HCT116 (cell line): ENCODE data around the gene CADPS2. TPM values are rescaled to one million over a fixed set of nuclear protein-coding genes. Genes with fewer than 3 reads are reported as not detected.

Experiments
- ATAC-seq: fragments of 200-7000 bp; cut with Tn5 transposase; 2 replicates; pipeline ENCODE4 v1.9.1; 2020; ENCODE audit warnings: mild to moderate bottlenecking, moderate library complexity
- BruUV-seq: library from RNA; stranded (reverse); fragments of 400-500 nt; replicated peaks from 2 replicates; lab custom pipeline; 2021; lab: Mats Ljungman, UMichigan
- CTCF ChIA-PET: fragments of 300-600 bp; sonication (Branson Sonifier 250); formaldehyde crosslinking; loops from one replicate; lab custom pipeline; 2021; ENCODE audit warnings: antibody characterized with exemption; lab: Charles Lee
- POLR2A ChIA-PET: fragments of 300-600, 350-600 bp; sonication (Branson Sonifier 250); formaldehyde crosslinking; loops from one replicate; lab custom pipeline; 2021; ENCODE audit warnings: antibody characterized with exemption; lab: Charles Lee
- RAD21 ChIA-PET, 2 experiments: fragments of 300-600 bp; sonication (Branson Sonifier 250); formaldehyde crosslinking; loops; one replicate each; lab custom pipeline; 2023; ENCODE audit warnings: low total read pairs in 2 of 2; ENCODE audit not compliant: uncharacterized antibody in 2 of 2, unreplicated experiment in 2 of 2, low non-redundant PET in 1 of 2; lab: Charles Lee
- DNase-seq: peaks from one replicate; pipeline ENCODE4 v3.0.0-alpha.2; 2010; ENCODE audit warnings: low read depth, low spot score
- H2AFZ ChIP-seq: fragments of 200-600 bp; shearing (Covaris generic), sonication (generic); 2 replicates; pipeline ENCODE4 v1.6.1; 2017; ENCODE audit warnings: low read depth, mixed run types, mixed read lengths, antibody characterized with exemption, low read length; ENCODE audit not compliant: poor library complexity, severe bottlenecking
- H3K27ac ChIP-seq: 2 replicates; pipeline ENCODE4 v1.5.1; 2012; ENCODE audit warnings: low read depth, low read length
- H3K27me3 ChIP-seq: fragments of 200-600 bp; sonication (generic); 2 replicates; pipeline ENCODE4 v1.6.1; 2016; ENCODE audit warnings: mixed run types, low read length, mixed read lengths; ENCODE audit not compliant: insufficient read depth
- H3K36me3 ChIP-seq, 2 experiments: fragments of 200-500 bp in 1 of 2; fragments of 200-600 bp in 1 of 2; sonication (Bioruptor generic) in 1 of 2; sonication (generic) in 1 of 2; 2 replicates each; pipeline versions ENCODE4 v1.5.1 to v1.6.1; 2014 to 2016; ENCODE audit warnings: low read length in 2 of 2, inconsistent platforms in 1 of 2, mixed read lengths in 1 of 2, mixed run types in 1 of 2; ENCODE audit not compliant: insufficient read depth in 2 of 2, control insufficient read depth in 1 of 2
- H3K4me1 ChIP-seq, 2 experiments: fragments of 200-600 bp in 1 of 2; sonication (generic) in 1 of 2; 2 replicates each; pipeline versions ENCODE4 v1.5.1 to v1.6.1; 2012 to 2017; ENCODE audit warnings: low read length in 2 of 2, inconsistent platforms in 1 of 2, mild to moderate bottlenecking in 1 of 2, mixed read lengths in 1 of 2, mixed run types in 1 of 2, moderate library complexity in 1 of 2; ENCODE audit not compliant: insufficient read depth in 2 of 2, control insufficient read depth in 1 of 2
- H3K4me2 ChIP-seq: fragments of 200-600 bp; sonication (generic); 2 replicates; pipeline ENCODE4 v1.6.1; 2017; ENCODE audit warnings: mixed run types, low read length, mixed read lengths
- H3K4me3 ChIP-seq, 2 experiments: fragments of 200-600 bp in 1 of 2; sonication (generic) in 1 of 2; replicated peaks in 1 of 2; 2 replicates each; pipeline ENCODE4 v1.5.1; 2011 to 2016; ENCODE audit warnings: low read length in 2 of 2, control low read depth in 1 of 2, low read depth in 1 of 2, mild to moderate bottlenecking in 1 of 2, mixed read lengths in 1 of 2, mixed run types in 1 of 2
- H3K79me2 ChIP-seq: fragments of 200-600 bp; sonication (generic); 2 replicates; pipeline ENCODE4 v1.6.1; 2017; ENCODE audit warnings: mild to moderate bottlenecking, mixed run types, low read length, moderate library complexity, mixed read lengths; ENCODE audit not compliant: insufficient read depth
- H3K9ac ChIP-seq: fragments of 200-600 bp; sonication (generic); 2 replicates; pipeline ENCODE4 v1.6.1; 2016; ENCODE audit warnings: low read length, mixed read lengths
- H3K9me2 ChIP-seq: fragments of 200-600 bp; sonication (generic), shearing (Covaris generic); 2 replicates; pipeline ENCODE4 v1.6.1; 2017; ENCODE audit warnings: mixed run types, mild to moderate bottlenecking, moderate library complexity; ENCODE audit not compliant: insufficient read depth
- H3K9me3 ChIP-seq, 2 experiments: fragments of 200-500 bp in 1 of 2; fragments of 200-600 bp in 1 of 2; sonication (Bioruptor generic) in 1 of 2; sonication (generic) in 1 of 2; 2 replicates each; pipeline ENCODE4 v1.6.1; 2014 to 2017; ENCODE audit warnings: low read length in 2 of 2, mixed read lengths in 2 of 2, inconsistent platforms in 1 of 2, low read depth in 1 of 2, mild to moderate bottlenecking in 1 of 2, mixed run types in 1 of 2, moderate library complexity in 1 of 2; ENCODE audit not compliant: control insufficient read depth in 1 of 2, insufficient read depth in 1 of 2
- H4K20me1 ChIP-seq: fragments of 200-600 bp; sonication (generic), shearing (Covaris generic); 2 replicates; pipeline ENCODE4 v1.6.1; 2017; ENCODE audit warnings: mixed run types, mild to moderate bottlenecking, moderate library complexity; ENCODE audit not compliant: insufficient read depth
- CBX3 ChIP-seq: IDR thresholded peaks from 2 replicates; pipeline ENCODE4 v1.6.1; 2012; ENCODE audit warnings: low read depth
- CEBPB ChIP-seq: IDR thresholded peaks from 2 replicates; pipeline ENCODE4 v1.6.1; 2012; ENCODE audit warnings: low read depth
- EZH2phosphoT487 ChIP-seq: fragments of 200-600 bp; IDR thresholded peaks from 2 replicates; pipeline ENCODE4 v1.6.1; 2018; ENCODE audit warnings: antibody characterized with exemption, borderline replicate concordance
- FOSL1 ChIP-seq: IDR thresholded peaks from 2 replicates; pipeline ENCODE4 v1.6.1; 2012; ENCODE audit warnings: low read depth
- POLR2A ChIP-seq: IDR thresholded peaks from 2 replicates; pipeline ENCODE4 v1.7.0; 2011; ENCODE audit warnings: borderline replicate concordance; ENCODE audit not compliant: insufficient read depth, insufficient read length; ENCODE audit errors: extremely low read depth
- RAD21 ChIP-seq: IDR thresholded peaks from 2 replicates; pipeline ENCODE4 v1.6.1; 2012; ENCODE audit warnings: low read depth, mild to moderate bottlenecking
- SP1 ChIP-seq: IDR thresholded peaks from 2 replicates; pipeline ENCODE4 v1.6.1; 2012; ENCODE audit warnings: low read depth
- SRF ChIP-seq: IDR thresholded peaks from 2 replicates; pipeline ENCODE4 v1.6.1; 2012; ENCODE audit warnings: low read depth
- TCF7L2 ChIP-seq: IDR thresholded peaks from 2 replicates; pipeline ENCODE4 v1.7.0; 2011; ENCODE audit warnings: borderline replicate concordance, inconsistent platforms; ENCODE audit not compliant: insufficient read depth, insufficient read length; ENCODE audit errors: extremely low read depth
- ZFX ChIP-seq: fragments of 450-650 bp; IDR thresholded peaks from 2 replicates; pipeline ENCODE4 v1.6.1; 2017
- ZNF274 ChIP-seq: fragments of 200-500 bp; sonication (Bioruptor generic); IDR thresholded peaks from 2 replicates; pipeline ENCODE4 v1.6.1; 2014; ENCODE audit warnings: mild to moderate bottlenecking, low read depth, low read length, inconsistent platforms
- intact Hi-C: fragments of 100-400 bp; cut with micrococcal nuclease; formaldehyde crosslinking; loops from 2 replicates; pipeline ENCODE4 v1.10.0; 2022
- total RNA-seq: library from RNA; stranded (reverse); gene quantifications from one replicate; pipeline ENCODE4 v1.2.1, GENCODE V29; 2021; ENCODE audit not compliant: unreplicated experiment
- TF ChIP-seq, protein P1 (sequence below): IDR thresholded peaks from 2 replicates; pipeline ENCODE4 v1.6.1; 2012
- TF ChIP-seq, protein P2 (sequence below): IDR thresholded peaks from 2 replicates; pipeline ENCODE4 v1.6.1; 2012
- TF ChIP-seq, protein P3 (sequence below): IDR thresholded peaks from 2 replicates; pipeline ENCODE4 v1.6.1; 2011; ENCODE audit warnings: mild to moderate bottlenecking, low read length, moderate library complexity; ENCODE audit not compliant: insufficient replicate concordance; ENCODE audit errors: extremely low read depth
- TF ChIP-seq, protein P4 (sequence below): IDR thresholded peaks from 2 replicates; pipeline ENCODE4 v1.6.1; 2012; ENCODE audit warnings: low read depth

CADPS2 gene
- total RNA-seq, 1 experiment from 2014 or later: 7.5 TPM

DNA sequence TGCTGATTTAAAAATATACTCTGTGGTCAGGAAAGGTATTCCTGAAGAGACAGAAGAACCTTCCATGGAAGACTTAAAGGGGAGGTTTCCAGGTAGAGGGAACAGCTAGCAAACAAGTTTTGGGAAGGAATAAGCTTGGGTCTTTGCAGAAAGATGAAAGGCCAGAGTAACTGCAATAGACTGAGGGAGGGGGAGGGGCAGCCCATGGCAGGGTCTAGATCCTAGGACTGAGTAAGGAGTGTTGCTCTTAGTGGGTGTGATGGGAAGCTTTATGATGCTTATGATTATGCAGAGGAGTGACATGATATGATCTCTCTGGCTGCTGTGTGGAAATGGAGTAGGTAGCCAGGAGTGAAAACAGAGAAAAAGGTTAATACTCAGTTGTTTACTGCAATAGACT lies 491.7 kb downstream of the CADPS2 start:
- H4K20me1 ChIP-seq: no peaks in the 10 kb centered on the region; the same call in 1 of the 2 replicates
- BruUV-seq: no TSS peak
- no peaks in the 10 kb centered on the region for H3K79me2 ChIP-seq
- no peak overlapping the region for H3K4me2 ChIP-seq
- ATAC-seq: no peak
- H3K27ac ChIP-seq: no peak overlapping the region
- H3K27me3 ChIP-seq: no peaks in the 10 kb centered on the region
- ChIA-PET RAD21 (no interaction called here), POLR2A (no interaction called here), CTCF (no interaction called here)
- no peaks in the 10 kb centered on the region for H3K9me3 ChIP-seq
- TF ChIP-seq, protein P1, sequence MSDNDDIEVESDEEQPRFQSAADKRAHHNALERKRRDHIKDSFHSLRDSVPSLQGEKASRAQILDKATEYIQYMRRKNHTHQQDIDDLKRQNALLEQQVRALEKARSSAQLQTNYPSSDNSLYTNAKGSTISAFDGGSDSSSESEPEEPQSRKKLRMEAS: no peak
- H2AFZ ChIP-seq: no peak overlapping the region
- no peaks in the 10 kb centered on the region for H3K36me3 ChIP-seq
- H3K4me1 ChIP-seq: no peaks in the 10 kb centered on the region
- intact Hi-C loops: no loop called here
- H3K9ac ChIP-seq: no peak overlapping the region
- no peaks in the 10 kb centered on the region for H3K9me2 ChIP-seq
- no peak overlapping the region for H3K4me3 ChIP-seq
- DNase-seq: no peak

DNA sequence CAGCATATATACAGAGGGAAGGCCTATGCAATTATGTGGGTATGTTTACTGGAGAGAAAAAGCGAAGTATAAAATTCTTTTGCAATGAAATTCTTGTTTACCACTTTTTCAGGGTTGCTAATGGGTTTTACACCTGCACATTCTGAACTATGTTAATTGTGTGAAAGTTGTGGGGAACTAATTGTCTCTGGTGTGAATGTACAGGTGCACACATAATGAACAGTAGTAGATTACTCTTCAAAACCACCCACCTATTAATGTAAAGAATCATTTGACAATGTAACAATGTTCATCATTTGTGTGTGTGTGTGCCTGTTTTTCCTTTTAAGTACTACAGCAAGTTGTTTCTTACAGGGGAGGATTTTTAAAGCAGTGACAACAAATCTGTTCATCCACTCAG lies 501.7 kb downstream of the CADPS2 start:
- Histone ChIP-seq H3K36me3 (no peaks in the 10 kb centered on the region), H3K9me2 (no peaks in the 10 kb centered on the region), H3K4me2 (no peak overlapping the region), H4K20me1 (no peaks in the 10 kb centered on the region), H3K27ac (no peak overlapping the region), H3K4me3 (no peak overlapping the region), H3K9ac (no peak overlapping the region), H3K27me3 (no peaks in the 10 kb centered on the region), H3K79me2 (no peaks in the 10 kb centered on the region), H2AFZ (no peak overlapping the region), H3K4me1 (no peaks in the 10 kb centered on the region), H3K9me3 (no peaks in the 10 kb centered on the region)
- ChIA-PET POLR2A (no interaction called here), CTCF (no interaction called here), RAD21 (no interaction called here)
- TF ChIP-seq, protein P1: no peak
- TF ChIP-seq SP1: no peak
- TF ChIP-seq, protein P2, sequence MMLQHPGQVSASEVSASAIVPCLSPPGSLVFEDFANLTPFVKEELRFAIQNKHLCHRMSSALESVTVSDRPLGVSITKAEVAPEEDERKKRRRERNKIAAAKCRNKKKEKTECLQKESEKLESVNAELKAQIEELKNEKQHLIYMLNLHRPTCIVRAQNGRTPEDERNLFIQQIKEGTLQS: no peak
- TF ChIP-seq FOSL1: no peak
- TF ChIP-seq, protein P3, sequence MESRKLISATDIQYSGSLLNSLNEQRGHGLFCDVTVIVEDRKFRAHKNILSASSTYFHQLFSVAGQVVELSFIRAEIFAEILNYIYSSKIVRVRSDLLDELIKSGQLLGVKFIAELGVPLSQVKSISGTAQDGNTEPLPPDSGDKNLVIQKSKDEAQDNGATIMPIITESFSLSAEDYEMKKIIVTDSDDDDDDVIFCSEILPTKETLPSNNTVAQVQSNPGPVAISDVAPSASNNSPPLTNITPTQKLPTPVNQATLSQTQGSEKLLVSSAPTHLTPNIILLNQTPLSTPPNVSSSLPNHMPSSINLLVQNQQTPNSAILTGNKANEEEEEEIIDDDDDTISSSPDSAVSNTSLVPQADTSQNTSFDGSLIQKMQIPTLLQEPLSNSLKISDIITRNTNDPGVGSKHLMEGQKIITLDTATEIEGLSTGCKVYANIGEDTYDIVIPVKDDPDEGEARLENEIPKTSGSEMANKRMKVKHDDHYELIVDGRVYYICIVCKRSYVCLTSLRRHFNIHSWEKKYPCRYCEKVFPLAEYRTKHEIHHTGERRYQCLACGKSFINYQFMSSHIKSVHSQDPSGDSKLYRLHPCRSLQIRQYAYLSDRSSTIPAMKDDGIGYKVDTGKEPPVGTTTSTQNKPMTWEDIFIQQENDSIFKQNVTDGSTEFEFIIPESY: no peak
- TF ChIP-seq, protein P4, sequence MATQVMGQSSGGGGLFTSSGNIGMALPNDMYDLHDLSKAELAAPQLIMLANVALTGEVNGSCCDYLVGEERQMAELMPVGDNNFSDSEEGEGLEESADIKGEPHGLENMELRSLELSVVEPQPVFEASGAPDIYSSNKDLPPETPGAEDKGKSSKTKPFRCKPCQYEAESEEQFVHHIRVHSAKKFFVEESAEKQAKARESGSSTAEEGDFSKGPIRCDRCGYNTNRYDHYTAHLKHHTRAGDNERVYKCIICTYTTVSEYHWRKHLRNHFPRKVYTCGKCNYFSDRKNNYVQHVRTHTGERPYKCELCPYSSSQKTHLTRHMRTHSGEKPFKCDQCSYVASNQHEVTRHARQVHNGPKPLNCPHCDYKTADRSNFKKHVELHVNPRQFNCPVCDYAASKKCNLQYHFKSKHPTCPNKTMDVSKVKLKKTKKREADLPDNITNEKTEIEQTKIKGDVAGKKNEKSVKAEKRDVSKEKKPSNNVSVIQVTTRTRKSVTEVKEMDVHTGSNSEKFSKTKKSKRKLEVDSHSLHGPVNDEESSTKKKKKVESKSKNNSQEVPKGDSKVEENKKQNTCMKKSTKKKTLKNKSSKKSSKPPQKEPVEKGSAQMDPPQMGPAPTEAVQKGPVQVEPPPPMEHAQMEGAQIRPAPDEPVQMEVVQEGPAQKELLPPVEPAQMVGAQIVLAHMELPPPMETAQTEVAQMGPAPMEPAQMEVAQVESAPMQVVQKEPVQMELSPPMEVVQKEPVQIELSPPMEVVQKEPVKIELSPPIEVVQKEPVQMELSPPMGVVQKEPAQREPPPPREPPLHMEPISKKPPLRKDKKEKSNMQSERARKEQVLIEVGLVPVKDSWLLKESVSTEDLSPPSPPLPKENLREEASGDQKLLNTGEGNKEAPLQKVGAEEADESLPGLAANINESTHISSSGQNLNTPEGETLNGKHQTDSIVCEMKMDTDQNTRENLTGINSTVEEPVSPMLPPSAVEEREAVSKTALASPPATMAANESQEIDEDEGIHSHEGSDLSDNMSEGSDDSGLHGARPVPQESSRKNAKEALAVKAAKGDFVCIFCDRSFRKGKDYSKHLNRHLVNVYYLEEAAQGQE: no peak
- no peak for TF ChIP-seq CBX3
- TF ChIP-seq CEBPB: no peak
- TF ChIP-seq ZFX: no peak
- TF ChIP-seq POLR2A: no peak
- no peak for TF ChIP-seq TCF7L2
- TF ChIP-seq EZH2phosphoT487: no peak
- TF ChIP-seq SRF: no peak
- no peak for TF ChIP-seq RAD21
- TF ChIP-seq ZNF274: no peak
- BruUV-seq: no TSS peak
- no peak for ATAC-seq
- intact Hi-C loops: no loop called here
- DNase-seq: no peak
